ENCODE results near the gene MAPK10. TPM values are rescaled to one million over a fixed set of nuclear protein-coding genes. Genes with fewer than 3 reads are reported as not detected.

The MAPK10 gene
- polyA plus RNA-seq, 2 donors = 1.4 to 1.5 TPM

DNA sequence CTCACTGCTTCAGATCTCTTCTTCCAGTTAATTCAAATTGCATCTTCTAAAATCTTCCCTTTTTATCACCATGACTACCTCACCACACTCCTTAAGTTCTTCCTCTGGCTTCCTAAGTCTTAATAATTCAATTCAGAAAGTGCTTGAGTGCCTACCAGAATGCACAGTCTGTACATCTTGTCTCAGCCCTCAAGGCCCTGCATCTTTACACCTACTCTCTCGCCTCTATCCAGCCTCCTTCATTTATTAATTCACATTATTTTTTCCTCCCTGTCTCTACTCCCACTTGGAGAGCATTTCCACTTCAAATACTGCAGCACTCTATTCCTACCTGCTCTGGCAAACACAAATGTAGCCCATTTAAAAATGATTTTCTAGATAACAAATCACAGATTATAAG, 90.5 kb downstream of the MAPK10 start:
- no peaks in the 10 kb centered on the region for H3K27me3 ChIP-seq (ENCODE audit: control insufficient read depth in 1 of 2, insufficient read depth in 2 of 2, low read length in 2 of 2)
- H3K27ac ChIP-seq (ENCODE audit: low read depth in 2 of 2, low read length in 1 of 2) = no peak overlapping the region
- H3K4me1 ChIP-seq (ENCODE audit: control insufficient read depth in 2 of 2, insufficient read depth in 2 of 2, low read length in 1 of 2) = no peaks in the 10 kb centered on the region
- H3K9me3 ChIP-seq (ENCODE audit: control insufficient read depth in 2 of 2, insufficient read depth in 1 of 2, low read depth in 1 of 2, low read length in 1 of 2) = no peaks in the 10 kb centered on the region
- H3K36me3 ChIP-seq (ENCODE audit: control insufficient read depth in 2 of 2, insufficient read depth in 2 of 2, low read length in 1 of 2) = no peaks in the 10 kb centered on the region
- H3K4me3 ChIP-seq (ENCODE audit: low read depth in 1 of 2, low read length in 2 of 2) = no peak overlapping the region
- 74 to 81% methylated on average over 1 of the region's 1 CpG for WGBS, 2 donors

DNA sequence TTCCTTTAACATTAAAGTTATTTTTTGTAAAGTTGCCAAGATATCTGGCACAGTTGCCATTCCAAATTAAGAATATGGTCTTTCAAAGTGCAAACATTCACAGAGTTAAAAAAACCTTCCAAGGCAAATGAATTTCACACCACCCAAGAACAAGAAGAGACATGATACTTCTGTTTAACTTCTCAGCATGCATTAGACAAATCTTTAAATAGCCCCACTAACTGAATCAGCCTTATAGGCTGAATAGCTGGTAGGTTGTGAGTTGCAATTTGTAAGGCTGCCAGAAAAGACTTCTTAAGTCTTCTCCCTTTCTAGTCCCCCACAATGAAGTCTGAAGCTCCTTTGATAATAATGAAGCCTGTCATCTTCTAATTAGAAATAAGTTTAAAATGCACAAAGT, 95.6 kb downstream of the MAPK10 start:
- H3K27ac ChIP-seq (ENCODE audit: low read depth in 2 of 2, low read length in 1 of 2) = no peak overlapping the region
- no peaks in the 10 kb centered on the region for H3K27me3 ChIP-seq (ENCODE audit: control insufficient read depth in 1 of 2, insufficient read depth in 2 of 2, low read length in 2 of 2)
- H3K36me3 ChIP-seq (ENCODE audit: control insufficient read depth in 2 of 2, insufficient read depth in 2 of 2, low read length in 1 of 2) = no peaks in the 10 kb centered on the region
- H3K9me3 ChIP-seq (ENCODE audit: control insufficient read depth in 2 of 2, insufficient read depth in 1 of 2, low read depth in 1 of 2, low read length in 1 of 2) = no peaks in the 10 kb centered on the region
- no peak overlapping the region for H3K4me3 ChIP-seq (ENCODE audit: low read depth in 1 of 2, low read length in 2 of 2)
- no peaks in the 10 kb centered on the region for H3K4me1 ChIP-seq (ENCODE audit: control insufficient read depth in 2 of 2, insufficient read depth in 2 of 2, low read length in 1 of 2)

- Histone ChIP-seq H3K9me3 (ENCODE audit: control insufficient read depth in 2 of 2, insufficient read depth in 1 of 2, low read depth in 1 of 2, low read length in 1 of 2) (no peaks in the 10 kb centered on the region), H3K36me3 (ENCODE audit: control insufficient read depth in 2 of 2, insufficient read depth in 2 of 2, low read length in 1 of 2) (no peaks in the 10 kb centered on the region), H3K27ac (ENCODE audit: low read depth in 2 of 2, low read length in 1 of 2) (no peak overlapping the region), H3K4me3 (ENCODE audit: low read depth in 1 of 2, low read length in 2 of 2) (no peak overlapping the region), H3K4me1 (ENCODE audit: control insufficient read depth in 2 of 2, insufficient read depth in 2 of 2, low read length in 1 of 2) (no peaks in the 10 kb centered on the region), H3K27me3 (ENCODE audit: control insufficient read depth in 1 of 2, insufficient read depth in 2 of 2, low read length in 2 of 2) (no peaks in the 10 kb centered on the region)
- WGBS, 2 donors = 62 to 84% methylated on average over 1 of the region's 1 CpG
Measured at GRCh38 chr4:86261636-86262035, 98.2 kb downstream of the MAPK10 start.

GRCh38 chr4:86256086-86256485, 103.8 kb downstream of the MAPK10 start:
- Histone ChIP-seq H3K27ac (ENCODE audit: low read depth in 2 of 2, low read length in 1 of 2) (no peak overlapping the region), H3K4me3 (ENCODE audit: low read depth in 1 of 2, low read length in 2 of 2) (no peak overlapping the region), H3K27me3 (ENCODE audit: control insufficient read depth in 1 of 2, insufficient read depth in 2 of 2, low read length in 2 of 2) (no peaks in the 10 kb centered on the region), H3K4me1 (ENCODE audit: control insufficient read depth in 2 of 2, insufficient read depth in 2 of 2, low read length in 1 of 2) (no peaks in the 10 kb centered on the region), H3K9me3 (ENCODE audit: control insufficient read depth in 2 of 2, insufficient read depth in 1 of 2, low read depth in 1 of 2, low read length in 1 of 2) (no peaks in the 10 kb centered on the region), H3K36me3 (ENCODE audit: control insufficient read depth in 2 of 2, insufficient read depth in 2 of 2, low read length in 1 of 2) (no peaks in the 10 kb centered on the region)
- WGBS, 2 donors = 85 to 86% methylated on average over 2 of the region's 2 CpGs

GRCh38 chr4:86250619-86251018, 109.2 kb downstream of the MAPK10 start:
- Histone ChIP-seq H3K9me3 (ENCODE audit: control insufficient read depth in 2 of 2, insufficient read depth in 1 of 2, low read depth in 1 of 2, low read length in 1 of 2) (no peaks in the 10 kb centered on the region), H3K27me3 (ENCODE audit: control insufficient read depth in 1 of 2, insufficient read depth in 2 of 2, low read length in 2 of 2) (no peaks in the 10 kb centered on the region), H3K36me3 (ENCODE audit: control insufficient read depth in 2 of 2, insufficient read depth in 2 of 2, low read length in 1 of 2) (no peaks in the 10 kb centered on the region), H3K27ac (ENCODE audit: low read depth in 2 of 2, low read length in 1 of 2) (no peak overlapping the region), H3K4me3 (ENCODE audit: low read depth in 1 of 2, low read length in 2 of 2) (no peak overlapping the region), H3K4me1 (ENCODE audit: control insufficient read depth in 2 of 2, insufficient read depth in 2 of 2, low read length in 1 of 2) (no peaks in the 10 kb centered on the region)
- WGBS, 2 donors = 45 to 65% methylated on average over 1 of the region's 1 CpG

GRCh38 chr4:86250006-86250405, 109.8 kb downstream of the MAPK10 start:
- H3K36me3 ChIP-seq (ENCODE audit: control insufficient read depth in 2 of 2, insufficient read depth in 2 of 2, low read length in 1 of 2) = no peaks in the 10 kb centered on the region
- no peaks in the 10 kb centered on the region for H3K4me1 ChIP-seq (ENCODE audit: control insufficient read depth in 2 of 2, insufficient read depth in 2 of 2, low read length in 1 of 2)
- H3K27me3 ChIP-seq (ENCODE audit: control insufficient read depth in 1 of 2, insufficient read depth in 2 of 2, low read length in 2 of 2) = no peaks in the 10 kb centered on the region
- H3K9me3 ChIP-seq (ENCODE audit: control insufficient read depth in 2 of 2, insufficient read depth in 1 of 2, low read depth in 1 of 2, low read length in 1 of 2) = no peaks in the 10 kb centered on the region
- WGBS, 2 donors = 83 to 86% methylated on average over 1 of the region's 1 CpG
- no peak overlapping the region for H3K4me3 ChIP-seq (ENCODE audit: low read depth in 1 of 2, low read length in 2 of 2)
- H3K27ac ChIP-seq (ENCODE audit: low read depth in 2 of 2, low read length in 1 of 2) = no peak overlapping the region

GRCh38 chr4:86249074-86249473, 110.8 kb downstream of the MAPK10 start:
- WGBS, 2 donors = 85 to 89% methylated on average over 2 of the region's 2 CpGs
- Histone ChIP-seq H3K27me3 (ENCODE audit: control insufficient read depth in 1 of 2, insufficient read depth in 2 of 2, low read length in 2 of 2) (no peaks in the 10 kb centered on the region), H3K27ac (ENCODE audit: low read depth in 2 of 2, low read length in 1 of 2) (no peak overlapping the region)

DNA sequence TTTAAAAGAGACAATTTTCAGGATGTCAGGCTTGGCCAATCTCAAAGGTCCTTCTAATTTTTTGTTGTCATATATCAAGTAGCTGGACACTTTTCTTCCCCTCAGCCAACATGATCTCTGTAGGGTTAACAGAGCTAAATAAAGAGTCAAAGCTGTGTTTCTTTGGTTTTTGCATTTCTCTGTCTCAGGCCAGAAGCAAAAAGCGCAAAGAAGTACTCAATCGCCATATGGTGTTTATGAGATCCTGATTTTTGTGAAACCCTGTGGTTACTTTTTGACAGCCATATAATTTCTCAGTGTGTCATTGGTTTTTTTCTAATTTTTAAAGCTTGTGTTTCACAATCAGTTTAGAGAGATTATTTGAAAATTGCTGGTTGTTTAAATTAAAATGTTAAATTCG, 111.9 kb downstream of the MAPK10 start:
- Histone ChIP-seq H3K4me1 (ENCODE audit: control insufficient read depth in 2 of 2, insufficient read depth in 2 of 2, low read length in 1 of 2) (no peaks in the 10 kb centered on the region), H3K27ac (ENCODE audit: low read depth in 2 of 2, low read length in 1 of 2) (no peak overlapping the region), H3K4me3 (ENCODE audit: low read depth in 1 of 2, low read length in 2 of 2) (no peak overlapping the region), H3K9me3 (ENCODE audit: control insufficient read depth in 2 of 2, insufficient read depth in 1 of 2, low read depth in 1 of 2, low read length in 1 of 2) (no peaks in the 10 kb centered on the region), H3K36me3 (ENCODE audit: control insufficient read depth in 2 of 2, insufficient read depth in 2 of 2, low read length in 1 of 2) (no peaks in the 10 kb centered on the region), H3K27me3 (ENCODE audit: control insufficient read depth in 1 of 2, insufficient read depth in 2 of 2, low read length in 2 of 2) (no peaks in the 10 kb centered on the region)
- 85 to 86% methylated on average over 3 of the region's 3 CpGs for WGBS, 2 donors

More at GRCh38 chr4:86249074-86249473, 110.8 kb downstream of the MAPK10 start:
- H3K4me1 ChIP-seq (ENCODE audit: control insufficient read depth in 2 of 2, insufficient read depth in 2 of 2, low read length in 1 of 2) = no peaks in the 10 kb centered on the region
- no peaks in the 10 kb centered on the region for H3K36me3 ChIP-seq (ENCODE audit: control insufficient read depth in 2 of 2, insufficient read depth in 2 of 2, low read length in 1 of 2)
- H3K4me3 ChIP-seq (ENCODE audit: low read depth in 1 of 2, low read length in 2 of 2) = no peak overlapping the region
- H3K9me3 ChIP-seq (ENCODE audit: control insufficient read depth in 2 of 2, insufficient read depth in 1 of 2, low read depth in 1 of 2, low read length in 1 of 2) = no peaks in the 10 kb centered on the region

- Histone ChIP-seq H3K36me3 (ENCODE audit: control insufficient read depth in 2 of 2, insufficient read depth in 2 of 2, low read length in 1 of 2) (no peaks in the 10 kb centered on the region), H3K9me3 (ENCODE audit: control insufficient read depth in 2 of 2, insufficient read depth in 1 of 2, low read depth in 1 of 2, low read length in 1 of 2) (no peaks in the 10 kb centered on the region), H3K27ac (ENCODE audit: low read depth in 2 of 2, low read length in 1 of 2) (no peak overlapping the region), H3K27me3 (ENCODE audit: control insufficient read depth in 1 of 2, insufficient read depth in 2 of 2, low read length in 2 of 2) (no peaks in the 10 kb centered on the region), H3K4me1 (ENCODE audit: control insufficient read depth in 2 of 2, insufficient read depth in 2 of 2, low read length in 1 of 2) (no peaks in the 10 kb centered on the region), H3K4me3 (ENCODE audit: low read depth in 1 of 2, low read length in 2 of 2) (no peak overlapping the region)
- 37 to 69% methylated on average over 1 of the region's 1 CpG for WGBS, 2 donors
Measured at GRCh38 chr4:86247320-86247719, 112.5 kb downstream of the MAPK10 start.

GRCh38 chr4:86243750-86244149, 116.1 kb downstream of the MAPK10 start:
- Histone ChIP-seq H3K27ac (ENCODE audit: low read depth in 2 of 2, low read length in 1 of 2) (no peak overlapping the region), H3K9me3 (ENCODE audit: control insufficient read depth in 2 of 2, insufficient read depth in 1 of 2, low read depth in 1 of 2, low read length in 1 of 2) (no peaks in the 10 kb centered on the region), H3K4me3 (ENCODE audit: low read depth in 1 of 2, low read length in 2 of 2) (no peak overlapping the region), H3K36me3 (ENCODE audit: control insufficient read depth in 2 of 2, insufficient read depth in 2 of 2, low read length in 1 of 2) (no peaks in the 10 kb centered on the region), H3K4me1 (ENCODE audit: control insufficient read depth in 2 of 2, insufficient read depth in 2 of 2, low read length in 1 of 2) (no peaks in the 10 kb centered on the region), H3K27me3 (ENCODE audit: control insufficient read depth in 1 of 2, insufficient read depth in 2 of 2, low read length in 2 of 2) (no peaks in the 10 kb centered on the region)
- WGBS, 2 donors = 76 to 84% methylated on average over 3 of the region's 3 CpGs
